HG03097 (cell line): Measurements from ENCODE around the gene SLC9B2.

ENCODE experiments used
- ATAC-seq: cut with Tn5 transposase; IDR thresholded peaks from one replicate; pipeline ENCODE4 v1.9.1; 2021; ENCODE audit not compliant: unreplicated experiment, low FRiP score

SLC9B2 gene

GRCh38 chr4:103075894-103076746, 441 bp downstream of the SLC9B2 start:
- peak; percentile 61 for ATAC-seq

GRCh38 chr4:103075435-103075893, 1.1 kb downstream of the SLC9B2 start:
- no peak for ATAC-seq

- ATAC-seq, result no peak
Observed at GRCh38 chr4:103074744-103075434, 1.7 kb downstream of the SLC9B2 start.

- ATAC-seq, result no peak
Observed at GRCh38 chr4:103073792-103074438, 2.6 kb downstream of the SLC9B2 start.

- no peak for ATAC-seq
Observed at GRCh38 chr4:103067841-103068547, 8.6 kb downstream of the SLC9B2 start.

- ATAC-seq, result no peak
Observed at GRCh38 chr4:103060453-103061148, 16.0 kb downstream of the SLC9B2 start.

- no peak for ATAC-seq
Observed at GRCh38 chr4:103054030-103054429, 22.5 kb downstream of the SLC9B2 start.

- ATAC-seq, result no peak
Observed at GRCh38 chr4:103052779-103053178, 23.8 kb downstream of the SLC9B2 start.

- no peak for ATAC-seq
Observed at GRCh38 chr4:103052145-103052544, 24.4 kb downstream of the SLC9B2 start.

- ATAC-seq, result no peak
Observed at GRCh38 chr4:103050736-103051436, 25.7 kb downstream of the SLC9B2 start.

- peak; percentile 70 for ATAC-seq
Observed at GRCh38 chr4:103046416-103047290, 29.9 kb downstream of the SLC9B2 start.

- no peak for ATAC-seq
Observed at GRCh38 chr4:103044183-103044582, 32.4 kb downstream of the SLC9B2 start.

GRCh38 chr4:103036169-103036568, 40.4 kb downstream of the SLC9B2 start:
- ATAC-seq, result no peak

- ATAC-seq, result no peak
Observed at GRCh38 chr4:103032574-103032973, 44.0 kb downstream of the SLC9B2 start.

GRCh38 chr4:103030791-103031190, 45.8 kb downstream of the SLC9B2 start:
- no peak for ATAC-seq

GRCh38 chr4:103029300-103029699, 47.3 kb downstream of the SLC9B2 start:
- ATAC-seq, result no peak

- ATAC-seq, result no peak
Observed at GRCh38 chr4:103026868-103027267, 49.7 kb downstream of the SLC9B2 start.

GRCh38 chr4:103024996-103025395, 51.6 kb downstream of the SLC9B2 start:
- ATAC-seq, result no peak

GRCh38 chr4:103021120-103021519, 55.4 kb downstream of the SLC9B2 start:
- no peak for ATAC-seq
